ENCODE measurements around the gene PIM3. TPM values are rescaled to one million over a fixed set of nuclear protein-coding genes. Genes with fewer than 3 reads are reported as not detected.

PIM3 gene
- total RNA-seq, 2 experiments from 2014 or later: 202 to 210 TPM

DNA sequence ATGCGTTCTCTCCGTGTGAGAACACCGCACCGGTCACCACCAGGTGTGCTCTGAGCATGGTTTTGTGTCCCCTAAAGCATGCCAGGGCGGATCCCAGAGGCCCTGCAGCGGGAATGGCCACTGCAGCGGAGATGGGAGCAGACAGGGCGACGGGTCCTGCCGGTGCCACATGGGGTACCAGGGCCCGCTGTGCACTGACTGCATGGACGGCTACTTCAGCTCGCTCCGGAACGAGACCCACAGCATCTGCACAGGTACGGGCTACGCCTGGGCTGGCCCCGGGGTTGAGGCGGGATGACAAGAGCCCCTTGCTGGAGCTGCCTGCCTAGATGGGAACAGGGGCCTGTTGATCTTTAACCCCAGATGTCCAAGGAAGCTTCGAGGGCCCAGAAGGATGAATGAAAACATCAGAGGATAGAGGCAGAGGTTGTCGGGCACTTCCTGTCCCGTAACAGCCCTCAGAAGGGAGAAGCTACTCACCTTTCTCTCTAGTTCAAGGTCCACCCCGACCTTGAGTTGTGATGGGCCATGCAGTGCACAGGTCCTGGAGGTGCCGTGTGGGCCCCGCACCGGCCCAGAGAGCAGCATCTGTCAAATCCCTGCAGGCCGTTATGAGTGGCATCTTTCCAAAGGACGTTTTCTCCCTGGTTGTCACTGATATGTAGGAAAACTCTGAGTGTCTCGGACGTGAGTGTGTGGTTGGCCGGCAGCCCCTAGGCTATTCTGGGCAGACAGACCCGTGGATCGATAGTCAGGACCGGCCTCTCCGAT, 38.9 kb upstream of the PIM3 start:
- CTCF ChIA-PET: no interaction called here
- no peak overlapping the region for H3K27ac Mint-ChIP-seq
- peaks cover 5% of the 10 kb centered on the region for H3K36me3 Mint-ChIP-seq (ENCODE audit: low read depth)
- H3K27me3 Mint-ChIP-seq (ENCODE audit: low read depth): no peaks in the 10 kb centered on the region
- H3K4me1 Mint-ChIP-seq (ENCODE audit: low read depth): peaks cover 31% of the 10 kb centered on the region
- no peaks in the 10 kb centered on the region for H3K9me3 Mint-ChIP-seq
- H3K4me3 Mint-ChIP-seq: no peak overlapping the region
- no peak for DNase-seq
- intact Hi-C loops (cut with micrococcal nuclease): no loop called here

DNA sequence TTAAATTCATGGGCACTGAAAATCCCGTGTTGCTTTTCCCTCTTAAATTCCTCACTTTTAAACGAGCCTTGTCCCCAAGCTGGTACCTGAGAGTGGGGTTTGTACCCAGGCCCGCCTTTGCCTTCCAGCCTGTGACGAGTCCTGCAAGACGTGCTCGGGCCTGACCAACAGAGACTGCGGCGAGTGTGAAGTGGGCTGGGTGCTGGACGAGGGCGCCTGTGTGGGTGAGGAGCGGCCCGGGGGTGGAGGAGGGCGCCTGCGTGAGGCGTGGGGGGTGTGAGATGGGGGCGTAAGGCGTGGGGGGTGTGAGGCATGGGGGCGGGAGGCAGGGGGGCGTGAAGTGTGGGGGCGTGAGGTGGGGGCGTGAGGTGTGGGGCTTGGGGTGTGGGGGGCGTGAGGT, 38.1 kb upstream of the PIM3 start:
- H3K36me3 Mint-ChIP-seq (ENCODE audit: low read depth): peaks cover 7% of the 10 kb centered on the region
- H3K9me3 Mint-ChIP-seq: no peaks in the 10 kb centered on the region
- CTCF ChIA-PET: no interaction called here
- DNase-seq: no peak
- intact Hi-C loops (cut with micrococcal nuclease): no loop called here
- H3K4me3 Mint-ChIP-seq: no peak overlapping the region
- H3K27me3 Mint-ChIP-seq (ENCODE audit: low read depth): no peaks in the 10 kb centered on the region
- H3K4me1 Mint-ChIP-seq (ENCODE audit: low read depth): peaks cover 29% of the 10 kb centered on the region
- no peak overlapping the region for H3K27ac Mint-ChIP-seq

DNA sequence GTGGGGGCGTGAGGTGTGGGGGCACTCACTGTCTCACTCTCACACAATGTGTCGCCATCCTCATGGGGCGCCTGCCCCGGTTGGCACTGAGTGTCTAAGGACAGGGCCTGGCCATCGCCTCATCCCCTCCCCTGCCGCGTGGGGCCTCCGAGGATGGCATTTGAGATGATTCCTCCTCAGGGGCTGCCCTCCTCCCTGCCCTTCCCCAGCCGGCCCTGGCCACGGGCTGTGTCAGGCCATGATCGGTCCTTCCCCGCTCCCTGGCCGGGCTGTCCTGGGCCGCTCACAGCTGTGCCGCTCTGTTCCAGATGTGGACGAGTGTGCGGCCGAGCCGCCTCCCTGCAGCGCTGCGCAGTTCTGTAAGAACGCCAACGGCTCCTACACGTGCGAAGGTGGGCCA, 37.6 kb upstream of the PIM3 start:
- intact Hi-C loops (cut with micrococcal nuclease): no loop called here
- H3K27me3 Mint-ChIP-seq (ENCODE audit: low read depth): no peaks in the 10 kb centered on the region
- no peak overlapping the region for H3K4me3 Mint-ChIP-seq
- H3K36me3 Mint-ChIP-seq (ENCODE audit: low read depth): peaks cover 7% of the 10 kb centered on the region
- peaks cover 29% of the 10 kb centered on the region for H3K4me1 Mint-ChIP-seq (ENCODE audit: low read depth)
- DNase-seq: no peak
- no peak overlapping the region for H3K27ac Mint-ChIP-seq
- CTCF ChIA-PET: no interaction called here
- H3K9me3 Mint-ChIP-seq: no peaks in the 10 kb centered on the region

DNA sequence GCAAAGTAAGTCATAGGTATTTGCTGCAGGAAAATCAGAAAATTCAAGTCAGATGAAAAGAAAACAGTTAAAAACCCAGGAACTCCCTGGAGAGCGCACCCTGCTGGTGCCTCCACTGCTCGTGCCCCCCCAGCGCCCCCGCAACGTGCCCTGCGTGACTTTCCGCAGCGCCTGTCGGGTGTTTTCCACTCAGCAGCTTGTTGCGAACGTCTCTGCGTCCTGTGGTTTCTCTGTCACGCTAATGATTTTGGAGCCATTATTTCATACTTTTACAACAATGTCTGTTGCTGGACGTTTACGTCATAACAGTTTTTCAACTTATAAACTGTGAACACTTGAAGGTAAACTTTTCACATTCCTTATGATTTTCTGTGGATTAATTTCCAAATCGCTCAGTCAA, 37.1 kb upstream of the PIM3 start:
- CTCF ChIA-PET: interaction anchor here (0.7 to 1.2 kb wide), 2 partner anchors 93 to 107 kb away, joined by 3 to 4 read pairs; no protein-coding TSS in a partner anchor
- no peak overlapping the region for H3K4me3 Mint-ChIP-seq
- no peaks in the 10 kb centered on the region for H3K9me3 Mint-ChIP-seq
- H3K27me3 Mint-ChIP-seq (ENCODE audit: low read depth): no peaks in the 10 kb centered on the region
- intact Hi-C loops (cut with micrococcal nuclease): no loop called here
- peaks cover 29% of the 10 kb centered on the region for H3K4me1 Mint-ChIP-seq (ENCODE audit: low read depth)
- no peak overlapping the region for H3K27ac Mint-ChIP-seq
- peaks cover 7% of the 10 kb centered on the region for H3K36me3 Mint-ChIP-seq (ENCODE audit: low read depth)
- no peak for DNase-seq

DNA sequence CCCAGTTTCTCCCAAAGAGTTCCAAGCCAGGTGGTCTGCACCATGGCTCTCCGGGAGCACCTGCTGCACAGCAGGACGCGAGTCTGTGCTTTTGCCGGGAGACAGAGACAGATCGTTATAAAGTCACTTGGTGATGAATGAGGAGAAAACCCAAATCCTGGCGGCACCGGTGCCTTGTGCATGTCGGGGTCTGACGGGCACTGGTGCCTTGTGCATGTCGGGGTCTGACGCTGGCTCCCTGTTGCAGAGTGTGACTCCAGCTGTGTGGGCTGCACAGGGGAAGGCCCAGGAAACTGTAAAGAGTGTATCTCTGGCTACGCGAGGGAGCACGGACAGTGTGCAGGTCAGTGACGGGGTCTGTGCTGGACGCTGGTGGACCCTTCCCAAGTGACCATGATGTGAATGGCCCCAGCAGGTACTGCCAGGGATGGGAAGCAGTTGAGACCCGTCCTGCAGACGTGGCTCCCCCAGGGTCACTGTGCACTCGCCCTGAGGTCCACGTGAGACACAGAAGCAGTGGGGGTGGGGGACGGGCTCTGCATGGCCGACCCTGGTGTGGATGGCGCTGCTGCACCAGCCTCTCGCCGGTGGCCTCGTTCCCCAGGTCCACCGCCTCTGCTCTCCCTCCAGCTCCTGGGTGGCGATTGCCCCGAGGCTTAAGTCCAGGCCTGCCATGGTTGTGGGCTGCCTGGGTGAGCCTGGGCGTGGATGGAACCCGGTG, 36.3 kb upstream of the PIM3 start:
- intact Hi-C loops (cut with micrococcal nuclease): no loop called here
- Mint-ChIP-seq H3K4me3 (no peak overlapping the region), H3K36me3 (ENCODE audit: low read depth) (peaks cover 7% of the 10 kb centered on the region), H3K4me1 (ENCODE audit: low read depth) (peaks cover 28% of the 10 kb centered on the region), H3K9me3 (no peaks in the 10 kb centered on the region), H3K27me3 (ENCODE audit: low read depth) (no peaks in the 10 kb centered on the region), H3K27ac (no peak overlapping the region)
- no peak for DNase-seq
- CTCF ChIA-PET: interaction anchor here (0.7 to 2.4 kb wide), 4 partner anchors 59 to 156 kb away, joined by 3 to 12 read pairs (median 4); no protein-coding TSS in a partner anchor

DNA sequence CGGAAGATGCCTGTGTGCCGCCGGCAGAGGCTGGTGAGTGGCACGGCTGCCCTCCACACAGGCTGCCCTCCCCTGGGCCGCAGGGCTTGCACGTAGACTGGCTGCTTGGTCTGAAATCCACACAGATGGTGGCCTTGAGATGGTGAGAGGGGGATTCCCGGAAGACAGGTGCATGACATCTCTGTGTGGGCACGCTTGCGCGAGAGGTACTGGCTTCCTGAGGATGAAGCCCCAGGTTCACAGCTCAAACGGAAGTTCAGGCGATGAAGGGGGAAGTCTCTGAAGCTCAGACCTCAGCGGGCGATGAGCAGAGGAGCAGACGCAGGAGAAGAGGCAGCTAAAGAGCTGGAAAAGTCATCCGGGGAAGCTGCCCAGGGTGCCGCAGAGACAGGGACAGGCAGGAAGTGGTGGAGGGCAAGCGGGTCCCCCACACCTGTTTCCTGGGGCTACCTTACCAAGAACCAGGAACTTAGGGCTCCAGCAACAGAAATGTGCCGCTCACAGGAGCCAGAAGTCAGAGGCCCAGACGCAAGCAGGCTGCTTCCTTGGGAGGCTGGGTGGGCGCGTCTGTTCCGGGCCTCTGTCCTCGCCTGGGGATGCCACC, 34.9 kb upstream of the PIM3 start:
- intact Hi-C loops (cut with micrococcal nuclease): loop anchor here (1.0 to 5.0 kb wide), 2 partner anchors 158 to 222 kb away; no protein-coding TSS in a partner anchor
- Mint-ChIP-seq H3K27me3 (ENCODE audit: low read depth) (no peaks in the 10 kb centered on the region), H3K27ac (peak overlapping the region; percentile 95), H3K36me3 (ENCODE audit: low read depth) (peaks cover 7% of the 10 kb centered on the region), H3K9me3 (no peaks in the 10 kb centered on the region), H3K4me1 (ENCODE audit: low read depth) (peaks cover 27% of the 10 kb centered on the region), H3K4me3 (peak overlapping the region; percentile 73)
- CTCF ChIA-PET: interaction anchor here (1.0 to 2.4 kb wide), 5 partner anchors 11 to 158 kb away, joined by 3 to 12 read pairs (median 6); no protein-coding TSS in a partner anchor
- peak; percentile 84 for DNase-seq

DNA sequence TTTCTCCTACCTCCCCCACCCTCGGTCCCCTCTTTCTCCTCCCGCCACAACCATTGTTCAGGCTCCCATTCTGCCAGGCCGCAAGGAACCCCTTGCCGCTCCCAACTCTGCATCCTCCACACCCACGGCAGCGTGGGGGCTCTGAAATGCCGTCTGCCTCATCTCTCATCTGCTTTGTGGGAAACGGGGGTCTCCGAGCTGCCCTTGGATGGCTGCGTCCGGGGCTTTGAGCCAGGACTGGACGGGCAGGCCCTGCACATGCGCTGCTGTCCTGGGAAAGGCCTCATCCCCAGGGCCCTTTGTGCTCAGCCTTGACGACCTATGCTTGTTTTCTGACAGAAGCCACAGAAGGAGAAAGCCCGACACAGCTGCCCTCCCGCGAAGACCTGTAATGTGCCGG, 33.7 kb upstream of the PIM3 start:
- Mint-ChIP-seq H3K27me3 (ENCODE audit: low read depth) (no peaks in the 10 kb centered on the region), H3K4me3 (no peak overlapping the region), H3K36me3 (ENCODE audit: low read depth) (peaks cover 7% of the 10 kb centered on the region), H3K4me1 (ENCODE audit: low read depth) (peaks cover 38% of the 10 kb centered on the region), H3K27ac (peak overlapping the region; percentile 75), H3K9me3 (no peaks in the 10 kb centered on the region)
- DNase-seq: no peak
- intact Hi-C loops (cut with micrococcal nuclease): loop anchor here (5.0 kb wide), 1 partner anchor 220 kb away; no protein-coding TSS in a partner anchor
- CTCF ChIA-PET: interaction anchor here (2.0 kb wide), 1 partner anchor 103 kb away, joined by 6 read pairs; no protein-coding TSS in a partner anchor

DNA sequence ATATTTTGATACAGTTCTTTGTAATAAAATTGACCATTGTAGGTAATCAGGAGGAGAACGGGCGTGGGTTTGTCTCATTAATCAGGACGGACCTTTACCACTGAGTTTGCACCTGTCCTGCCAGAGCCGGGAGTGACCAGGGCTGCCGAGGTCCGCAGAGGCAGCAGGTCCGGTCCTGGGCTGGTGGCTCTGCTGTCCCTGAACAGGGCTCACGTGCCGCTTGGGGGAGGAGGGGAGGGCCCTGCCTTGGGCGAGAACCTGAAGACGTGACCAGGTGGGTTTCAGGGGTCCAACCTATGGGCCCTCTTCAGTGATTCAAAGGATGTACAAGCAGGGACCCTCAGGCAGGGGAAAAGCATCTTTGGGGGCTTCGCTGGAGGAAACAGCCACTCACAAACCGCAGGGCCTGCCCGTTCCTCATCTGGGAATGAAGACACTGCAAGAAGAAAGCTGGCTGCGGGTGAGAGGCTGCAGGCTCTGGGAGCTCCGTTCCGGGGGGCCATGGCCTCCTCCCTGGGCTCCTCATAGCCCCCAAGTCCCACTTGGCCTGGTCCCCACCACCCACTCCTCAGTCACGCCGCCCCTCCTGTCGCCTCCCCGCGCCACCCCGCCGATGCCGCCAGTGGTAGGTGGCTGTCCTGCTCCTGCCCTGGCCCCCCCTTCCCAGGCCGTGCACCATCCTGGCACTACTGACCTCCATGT, 32.9 kb upstream of the PIM3 start:
- DNase-seq: no peak
- Mint-ChIP-seq H3K4me3 (no peak overlapping the region), H3K27me3 (ENCODE audit: low read depth) (no peaks in the 10 kb centered on the region), H3K27ac (peak overlapping the region; percentile 75), H3K4me1 (ENCODE audit: low read depth) (peaks cover 41% of the 10 kb centered on the region), H3K36me3 (ENCODE audit: low read depth) (peaks cover 7% of the 10 kb centered on the region), H3K9me3 (no peaks in the 10 kb centered on the region)
- intact Hi-C loops (cut with micrococcal nuclease): loop anchor here (5.0 kb wide), 1 partner anchor 220 kb away; no protein-coding TSS in a partner anchor
- CTCF ChIA-PET: interaction anchor here (0.6 to 2.0 kb wide), 2 partner anchors 103 to 304 kb away, joined by 4 to 6 read pairs; no protein-coding TSS in a partner anchor

DNA sequence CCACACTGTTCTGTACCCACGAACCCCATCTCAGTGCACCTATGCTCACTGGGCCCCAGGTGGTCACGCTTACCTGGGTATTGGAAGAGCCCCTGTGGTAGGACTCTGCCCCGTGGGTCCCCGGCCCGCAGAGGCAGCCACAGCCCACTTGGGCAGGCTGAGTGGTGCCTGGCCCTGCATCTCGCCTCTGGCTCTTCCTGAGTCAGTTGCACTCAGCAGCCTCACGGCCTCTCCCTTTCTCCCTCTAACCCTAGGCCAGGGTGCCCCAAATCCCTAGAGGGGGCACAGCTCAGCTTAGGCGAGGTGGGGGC, 32.4 kb upstream of the PIM3 start:
- no peak overlapping the region for H3K27ac Mint-ChIP-seq
- no peaks in the 10 kb centered on the region for H3K9me3 Mint-ChIP-seq
- peaks cover 10% of the 10 kb centered on the region for H3K36me3 Mint-ChIP-seq (ENCODE audit: low read depth)
- intact Hi-C loops (cut with micrococcal nuclease): loop anchor here (5.0 kb wide), 1 partner anchor 219 kb away; no protein-coding TSS in a partner anchor
- H3K4me1 Mint-ChIP-seq (ENCODE audit: low read depth): peaks cover 46% of the 10 kb centered on the region
- H3K4me3 Mint-ChIP-seq: no peak overlapping the region
- H3K27me3 Mint-ChIP-seq (ENCODE audit: low read depth): no peaks in the 10 kb centered on the region
- CTCF ChIA-PET: interaction anchor here (2.0 kb wide), 1 partner anchor 102 kb away, joined by 6 read pairs; no protein-coding TSS in a partner anchor
- no peak for DNase-seq

DNA sequence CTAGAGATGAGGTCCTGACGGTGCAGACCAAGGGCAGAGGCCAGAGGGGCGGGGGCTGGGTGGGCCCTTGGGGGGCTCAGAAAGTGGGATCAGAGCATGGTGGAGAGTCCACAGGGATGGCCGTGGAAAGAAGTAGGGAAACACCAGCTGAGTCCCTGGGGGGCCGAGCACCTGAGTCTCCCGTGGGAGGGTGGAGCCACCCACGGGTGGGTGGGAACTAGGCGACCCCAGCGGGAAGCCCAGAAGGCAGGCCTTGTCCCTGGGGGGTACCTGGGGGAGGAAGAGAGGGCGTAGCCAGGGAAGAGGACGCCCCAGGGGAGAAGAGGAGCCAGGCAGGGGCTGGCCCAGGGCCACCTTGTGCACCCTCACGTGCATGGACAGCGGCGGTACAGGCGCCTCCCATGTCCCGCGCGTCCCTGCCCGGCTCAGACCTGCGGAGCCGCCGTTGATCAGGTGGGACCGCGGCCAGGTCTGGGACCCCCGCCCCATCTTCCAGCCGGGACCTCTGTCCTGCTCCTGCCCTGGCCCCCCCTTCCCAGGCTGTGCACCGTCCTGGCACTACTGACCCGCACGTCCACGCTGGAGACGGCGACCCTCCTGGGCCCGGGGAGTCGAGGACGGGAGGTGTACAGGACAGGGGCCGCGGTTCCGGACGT, 31.9 kb upstream of the PIM3 start:
- H3K9me3 Mint-ChIP-seq: no peaks in the 10 kb centered on the region
- intact Hi-C loops (cut with micrococcal nuclease): loop anchor here (5.0 kb wide), 1 partner anchor 219 kb away; no protein-coding TSS in a partner anchor
- no peak overlapping the region for H3K27ac Mint-ChIP-seq
- CTCF ChIA-PET: interaction anchor here (2.0 kb wide), 1 partner anchor 102 kb away, joined by 6 read pairs; no protein-coding TSS in a partner anchor
- H3K36me3 Mint-ChIP-seq (ENCODE audit: low read depth): peaks cover 12% of the 10 kb centered on the region
- H3K4me3 Mint-ChIP-seq: no peak overlapping the region
- no peak for DNase-seq
- peaks cover 50% of the 10 kb centered on the region for H3K4me1 Mint-ChIP-seq (ENCODE audit: low read depth)
- no peaks in the 10 kb centered on the region for H3K27me3 Mint-ChIP-seq (ENCODE audit: low read depth)

DNA sequence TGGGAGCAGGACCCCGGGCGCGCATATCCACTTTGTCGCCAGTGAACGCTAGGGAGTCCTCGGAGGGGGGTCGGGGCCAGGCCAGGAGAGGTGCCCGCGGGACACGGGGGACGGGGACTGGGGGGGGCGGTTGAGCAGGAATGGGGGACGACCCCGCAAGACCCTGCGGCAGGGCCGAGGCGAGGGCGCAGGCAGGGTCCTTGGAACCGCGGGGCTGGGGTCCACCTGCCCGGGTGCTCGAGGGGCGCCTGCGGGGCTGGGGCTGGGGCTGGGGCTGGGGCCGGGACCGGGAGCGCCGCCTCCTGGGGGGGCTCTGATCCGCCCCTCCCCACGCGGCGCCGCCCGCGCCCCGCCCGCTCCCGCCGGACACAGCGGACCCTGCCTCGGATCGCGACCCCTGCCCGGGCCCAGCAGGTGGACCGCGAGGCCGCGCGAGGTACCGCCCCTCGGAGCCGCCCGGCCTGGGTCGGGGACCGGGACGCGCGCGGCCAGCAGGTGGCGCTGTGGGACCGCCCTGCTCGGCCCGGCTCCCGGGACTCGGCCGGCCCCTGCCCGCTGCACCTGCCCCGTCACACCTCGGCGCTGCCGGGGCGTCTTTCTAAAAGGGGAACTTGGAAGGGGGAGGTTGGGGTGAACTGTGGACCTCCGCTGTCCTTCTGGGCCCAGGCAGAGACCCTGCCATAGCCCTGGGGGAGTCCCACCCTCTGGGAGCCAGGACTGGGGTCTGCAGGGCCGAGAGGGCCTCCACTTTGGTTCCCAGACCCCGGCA, 31.2 kb upstream of the PIM3 start:
- CTCF ChIA-PET: interaction anchor here (1.1 to 2.1 kb wide), 6 partner anchors 28 to 109 kb away, joined by 3 to 36 read pairs (median 5); no protein-coding TSS in a partner anchor
- H3K9me3 Mint-ChIP-seq: no peaks in the 10 kb centered on the region
- no peak overlapping the region for H3K4me3 Mint-ChIP-seq
- H3K27me3 Mint-ChIP-seq (ENCODE audit: low read depth): no peaks in the 10 kb centered on the region
- intact Hi-C loops (cut with micrococcal nuclease): loop anchor here (5.0 kb wide), 1 partner anchor 218 kb away; no protein-coding TSS in a partner anchor
- peaks cover 12% of the 10 kb centered on the region for H3K36me3 Mint-ChIP-seq (ENCODE audit: low read depth)
- peaks cover 54% of the 10 kb centered on the region for H3K4me1 Mint-ChIP-seq (ENCODE audit: low read depth)
- DNase-seq: peak; percentile 75
- H3K27ac Mint-ChIP-seq: no peak overlapping the region

Measured in activated naive CD4-positive, alpha-beta T cell treated with anti-CD3 and anti-CD28 coated beads for 36 hours (primary cell).